SKM-1 treated with dmso at 0.1 percent for 144 hours (cell line): Measurements from ENCODE around the gene CIDEA.
"Not testable (repeated sequence)": the region's sequence is repeated elsewhere in the genome, so short reads cannot be mapped to it uniquely, and the experiment has no call there.

Source experiments
- DNase-seq: peaks from one replicate; lab custom pipeline; 2025; ENCODE audit not compliant: unreplicated experiment; lab: John Stamatoyannopoulos, UW

Gene CIDEA, protein sequence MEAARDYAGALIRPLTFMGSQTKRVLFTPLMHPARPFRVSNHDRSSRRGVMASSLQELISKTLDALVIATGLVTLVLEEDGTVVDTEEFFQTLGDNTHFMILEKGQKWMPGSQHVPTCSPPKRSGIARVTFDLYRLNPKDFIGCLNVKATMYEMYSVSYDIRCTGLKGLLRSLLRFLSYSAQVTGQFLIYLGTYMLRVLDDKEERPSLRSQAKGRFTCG

DNA sequence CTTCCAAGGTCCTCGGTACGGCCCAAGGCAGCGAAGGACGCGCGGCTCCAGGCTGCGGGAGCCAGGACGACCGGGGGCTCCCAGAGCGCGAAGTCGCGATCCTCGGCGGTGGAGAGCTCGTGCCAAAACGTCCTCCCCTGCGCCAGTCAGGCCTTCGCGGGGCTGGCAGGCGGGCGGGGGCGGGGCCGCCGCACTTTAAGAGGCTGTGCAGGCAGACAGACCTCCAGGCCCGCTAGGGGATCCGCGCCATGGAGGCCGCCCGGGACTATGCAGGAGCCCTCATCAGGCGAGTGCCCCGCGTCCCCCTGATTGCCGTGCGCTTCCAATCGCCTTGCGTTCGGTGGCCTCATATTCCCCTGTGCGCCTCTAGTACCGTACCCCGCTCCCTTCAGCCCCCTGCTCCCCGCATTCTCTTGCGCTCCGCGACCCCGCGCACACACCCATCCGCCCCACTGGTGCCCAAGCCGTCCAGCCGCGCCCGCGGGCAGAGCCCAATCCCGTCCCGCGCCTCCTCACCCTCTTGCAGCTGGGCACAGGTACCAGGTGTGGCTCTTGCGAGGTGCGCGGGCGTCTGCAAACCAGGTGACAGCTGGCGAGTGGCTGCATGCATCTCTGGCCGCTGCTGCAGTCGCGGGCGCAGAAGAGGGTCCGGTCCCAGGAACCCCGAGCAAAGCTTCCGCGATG is at the start of gene CIDEA:
Gene CIDEA, plus strand, starts transcription at position 226 of the 684 bp plus-strand sequence. Its CDS starts 23 bp downstream, at position 249.
- DNase-seq: no peak

DNA sequence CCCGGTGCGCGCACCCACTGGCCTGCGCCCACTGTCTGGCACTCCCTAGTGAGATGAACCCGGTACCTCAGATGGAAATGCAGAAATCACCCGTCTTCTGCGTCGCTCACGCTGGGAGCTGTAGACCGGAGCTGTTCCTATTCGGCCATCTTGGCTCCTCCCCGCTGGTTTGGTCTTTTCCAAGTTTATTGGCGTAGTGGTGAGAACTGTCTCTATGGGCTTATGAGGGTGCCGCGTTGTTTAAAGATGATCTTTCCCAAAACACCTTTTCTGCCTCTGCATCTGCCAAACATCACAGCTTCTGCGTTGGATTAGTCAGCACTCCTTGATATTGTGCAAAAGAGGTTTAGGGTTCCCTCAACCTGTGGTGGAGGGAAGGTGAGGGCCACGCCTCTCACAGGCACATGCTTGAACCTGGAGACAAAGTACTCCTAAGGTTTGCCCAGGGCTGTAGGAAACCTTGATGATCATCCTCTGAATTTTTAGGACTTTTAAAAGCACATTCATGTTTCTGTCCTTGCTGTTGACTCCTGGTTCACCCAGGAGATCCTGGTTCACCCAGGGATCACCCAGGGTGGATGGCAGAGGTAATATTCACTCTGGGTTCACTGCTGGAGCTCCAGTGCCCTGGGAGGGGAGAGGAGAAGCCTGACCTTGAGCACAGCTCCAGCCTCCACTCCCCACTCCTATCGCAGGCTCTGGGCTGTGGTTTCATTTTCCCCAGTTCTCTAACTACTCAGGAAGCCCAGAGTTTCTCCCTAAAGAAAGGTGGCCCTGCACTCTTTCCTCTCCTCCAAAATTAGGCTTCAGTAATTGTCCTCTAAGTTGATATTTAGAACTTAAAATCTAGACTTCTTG is 45.6 kb upstream of the CIDEA start:
- DNase-seq: not testable (repeated sequence)

DNA sequence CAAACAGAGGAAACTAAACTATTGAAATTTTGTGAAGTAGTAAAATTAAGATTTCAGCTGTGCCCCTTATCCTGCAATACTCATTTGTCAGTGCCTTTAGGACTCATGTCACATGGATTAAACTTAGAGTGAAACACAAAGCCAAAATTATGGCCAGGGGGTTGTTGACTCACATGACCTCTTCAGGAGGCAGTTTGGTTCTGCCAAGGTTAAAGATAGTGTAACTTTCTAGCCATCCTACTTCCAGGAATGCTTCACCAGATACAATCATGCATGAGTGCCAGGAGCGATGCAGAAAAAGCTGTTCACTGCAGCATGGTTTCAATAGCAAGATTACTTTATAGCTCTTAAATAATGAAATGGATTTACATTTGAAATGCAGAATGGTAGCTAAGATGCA is 41.9 kb upstream of the CIDEA start:
- not testable (repeated sequence) for DNase-seq

DNA sequence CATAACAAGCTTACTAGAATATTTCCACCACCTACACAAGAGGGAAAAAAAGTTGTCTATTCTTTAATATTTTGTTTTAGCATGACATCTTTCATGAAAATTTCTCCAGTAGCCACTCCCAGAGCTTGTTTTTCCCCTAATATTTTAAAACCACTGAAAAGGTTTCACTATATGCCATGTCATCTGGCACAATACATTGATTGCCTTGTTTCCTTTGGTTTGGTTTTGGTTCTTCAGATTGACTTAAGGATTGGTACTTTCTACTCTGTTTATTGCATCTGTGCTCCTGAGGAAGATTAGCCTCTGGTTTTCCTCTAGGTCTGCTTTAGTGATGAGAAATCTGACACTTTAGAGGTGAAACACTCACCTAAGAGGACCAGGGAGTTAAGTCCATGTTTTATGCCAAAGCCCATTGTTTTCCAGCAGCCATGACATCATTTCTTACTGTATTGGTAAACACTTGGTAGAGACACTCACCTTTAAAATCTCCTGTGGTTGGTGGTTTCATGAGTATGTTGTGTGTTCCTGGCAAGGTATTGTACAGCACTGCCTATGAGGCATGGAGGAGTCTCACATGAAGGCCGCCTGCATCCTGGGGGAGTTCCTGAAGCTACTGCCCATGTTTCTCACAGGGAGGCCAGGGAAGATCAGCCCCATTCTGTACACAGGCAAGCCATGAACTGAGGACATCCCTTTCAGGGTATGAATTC is 39.7 kb upstream of the CIDEA start:
- not testable (repeated sequence) for DNase-seq

DNA sequence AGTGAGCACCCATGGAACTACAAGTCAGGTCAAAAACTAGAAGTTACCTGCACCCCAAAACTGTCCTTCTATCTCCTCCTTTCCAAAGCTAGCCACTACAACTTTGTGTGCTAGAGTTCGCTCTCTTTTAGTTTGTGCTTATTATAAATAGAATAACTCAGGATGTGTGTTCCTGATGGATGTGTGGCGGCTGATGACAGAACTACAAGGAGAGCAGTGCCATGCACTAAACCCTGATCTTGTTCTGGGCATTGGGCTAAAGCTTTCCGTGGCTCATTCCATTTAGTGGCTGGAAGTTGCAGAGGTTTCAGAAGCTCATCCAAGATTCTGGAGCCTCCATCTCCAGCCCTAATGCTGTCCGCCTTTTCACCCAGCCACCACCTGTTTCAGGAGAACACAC is 37.7 kb upstream of the CIDEA start:
- not testable (repeated sequence) for DNase-seq

DNA sequence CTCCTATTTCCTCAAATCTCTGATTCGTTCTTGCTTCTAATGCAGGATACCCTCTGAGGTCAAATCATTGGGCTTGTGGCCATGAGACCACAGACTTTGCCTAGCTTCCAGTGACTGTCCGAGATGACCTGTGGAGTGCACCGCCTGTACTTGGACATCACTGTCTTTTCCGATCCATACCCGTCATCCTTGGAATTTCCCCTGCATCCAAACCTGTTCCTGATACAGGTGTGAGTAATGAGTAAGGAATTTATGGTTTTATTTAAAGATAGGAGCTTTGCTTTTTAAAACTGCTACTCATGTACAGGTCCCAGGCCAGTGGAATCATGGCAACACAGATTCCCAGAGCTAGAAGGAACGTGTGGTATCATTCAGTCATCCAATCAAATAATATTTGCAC is 35.6 kb upstream of the CIDEA start:
- not testable (repeated sequence) for DNase-seq

DNA sequence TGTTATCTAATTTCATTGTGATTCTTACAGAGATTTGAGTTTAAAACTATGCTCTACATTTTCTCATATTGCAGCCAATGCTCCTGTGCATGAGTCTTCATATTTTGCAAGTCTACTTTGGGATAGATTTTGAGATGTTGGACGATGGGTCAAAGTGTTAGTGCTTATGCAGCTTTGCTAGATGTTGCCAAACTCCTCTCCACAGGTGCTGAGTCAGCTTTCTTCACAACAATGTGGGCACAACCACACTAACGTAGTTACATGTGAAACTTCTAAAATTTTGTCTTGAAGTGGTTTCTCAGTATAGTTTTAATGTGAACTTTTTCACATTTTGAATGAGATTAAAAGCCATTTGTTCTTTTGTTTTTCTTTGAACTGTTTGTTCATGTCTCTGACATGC is 32.1 kb upstream of the CIDEA start:
- not testable (repeated sequence) for DNase-seq

DNA sequence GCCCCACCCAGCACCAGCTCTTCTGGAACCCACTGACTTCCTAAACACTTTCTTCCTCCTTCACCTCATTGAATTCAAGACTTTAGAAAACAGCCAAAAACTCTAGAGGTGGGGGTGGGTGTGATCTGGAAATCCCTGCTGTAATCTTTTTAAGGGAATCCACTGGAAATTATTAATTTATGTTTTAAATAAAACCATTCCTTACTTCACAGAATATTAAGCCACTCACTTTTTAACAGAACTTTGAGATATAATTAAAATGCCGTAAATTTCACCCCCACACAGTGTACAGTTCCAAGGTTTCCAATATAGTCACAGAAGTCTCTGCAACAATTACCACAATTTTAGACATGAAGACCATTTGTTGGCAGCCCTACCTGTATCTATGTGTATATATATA is 30.8 kb upstream of the CIDEA start:
- not testable (repeated sequence) for DNase-seq

DNA sequence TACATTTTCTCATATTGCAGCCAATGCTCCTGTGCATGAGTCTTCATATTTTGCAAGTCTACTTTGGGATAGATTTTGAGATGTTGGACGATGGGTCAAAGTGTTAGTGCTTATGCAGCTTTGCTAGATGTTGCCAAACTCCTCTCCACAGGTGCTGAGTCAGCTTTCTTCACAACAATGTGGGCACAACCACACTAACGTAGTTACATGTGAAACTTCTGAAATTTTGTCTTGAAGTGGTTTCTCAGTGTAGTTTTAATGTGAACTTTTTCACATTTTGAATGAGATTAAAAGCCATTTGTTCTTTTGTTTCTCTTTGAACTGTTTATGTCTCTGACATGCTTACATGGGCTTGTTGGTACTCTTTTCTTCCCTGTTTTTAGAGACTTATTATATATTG is 27.4 kb upstream of the CIDEA start:
- DNase-seq: not testable (repeated sequence)

DNA sequence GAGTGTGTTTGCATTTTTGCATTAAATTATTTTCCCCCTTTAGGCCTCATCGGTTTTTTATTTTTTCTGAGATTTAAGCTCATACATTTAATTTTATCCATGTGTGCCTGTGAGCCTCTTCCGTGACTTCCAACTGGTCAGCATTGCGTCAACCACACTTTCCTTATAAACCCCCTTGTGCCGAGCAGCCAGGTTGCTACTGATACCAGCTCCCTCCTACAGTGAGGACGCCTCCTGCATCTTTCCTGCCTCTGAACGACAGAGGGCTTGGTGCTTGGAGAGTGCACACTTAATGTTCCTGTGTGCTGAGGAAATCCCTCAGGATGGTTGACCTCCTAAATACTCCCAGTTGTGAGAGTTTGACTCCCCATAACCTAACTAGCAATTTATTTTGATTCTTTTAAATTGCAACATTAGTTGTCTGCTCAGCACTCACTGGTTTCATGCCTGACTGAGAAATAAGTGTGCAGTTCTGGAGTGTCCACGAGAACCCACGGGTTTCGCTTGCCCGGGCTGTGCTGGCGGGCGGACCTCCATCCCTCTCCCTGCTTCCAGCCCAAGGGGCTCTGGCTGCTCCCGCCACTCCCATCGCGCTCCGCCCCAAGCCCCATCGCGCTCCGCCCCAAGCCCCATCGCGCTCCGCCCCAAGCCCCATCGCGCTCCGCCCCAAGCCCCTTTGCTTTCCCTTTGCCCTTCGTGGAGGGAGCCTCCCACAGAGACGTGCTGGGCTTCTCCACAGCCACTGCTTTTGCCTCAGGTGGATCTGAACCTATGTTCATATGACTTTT is 26.6 kb upstream of the CIDEA start:
- not testable (repeated sequence) for DNase-seq

DNA sequence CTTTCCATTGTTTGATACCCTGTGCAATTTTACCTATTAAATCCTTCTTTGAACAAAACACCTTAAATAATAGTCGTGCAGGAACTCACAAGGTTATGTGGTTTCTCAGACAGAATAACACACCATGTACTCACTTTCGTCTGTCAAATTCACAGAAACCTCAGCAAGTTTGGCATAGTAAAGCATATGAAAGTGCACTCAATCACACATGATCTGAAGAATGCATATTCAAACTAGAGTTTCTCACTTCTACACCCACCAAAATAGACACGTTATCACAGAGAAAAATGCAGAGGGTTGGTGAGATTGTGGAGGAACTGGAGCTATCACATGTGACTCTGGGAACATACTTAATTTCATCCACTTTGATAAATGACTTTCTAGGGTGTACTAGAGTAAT is 25.9 kb upstream of the CIDEA start:
- not testable (repeated sequence) for DNase-seq

DNA sequence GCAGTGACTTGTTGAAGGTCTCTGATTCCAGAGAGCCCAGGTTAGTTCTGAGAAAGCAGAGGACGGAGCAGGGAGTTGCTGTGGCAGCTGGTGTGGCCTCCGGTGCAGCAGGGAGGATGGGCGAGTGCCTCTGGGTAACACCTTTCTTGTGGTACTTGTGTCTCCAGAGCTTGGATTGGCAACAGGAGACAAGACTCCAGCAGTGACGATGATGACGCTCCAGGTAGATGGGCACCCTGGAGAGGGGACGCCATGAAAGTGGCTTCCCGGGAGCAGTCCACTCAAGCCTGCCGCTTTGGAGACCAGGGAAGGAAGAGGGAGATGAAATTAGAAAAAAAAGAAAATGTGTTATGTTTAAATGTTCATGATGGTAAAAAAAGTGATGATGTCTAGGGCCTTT is 23.6 kb upstream of the CIDEA start:
- DNase-seq: not testable (repeated sequence)

DNA sequence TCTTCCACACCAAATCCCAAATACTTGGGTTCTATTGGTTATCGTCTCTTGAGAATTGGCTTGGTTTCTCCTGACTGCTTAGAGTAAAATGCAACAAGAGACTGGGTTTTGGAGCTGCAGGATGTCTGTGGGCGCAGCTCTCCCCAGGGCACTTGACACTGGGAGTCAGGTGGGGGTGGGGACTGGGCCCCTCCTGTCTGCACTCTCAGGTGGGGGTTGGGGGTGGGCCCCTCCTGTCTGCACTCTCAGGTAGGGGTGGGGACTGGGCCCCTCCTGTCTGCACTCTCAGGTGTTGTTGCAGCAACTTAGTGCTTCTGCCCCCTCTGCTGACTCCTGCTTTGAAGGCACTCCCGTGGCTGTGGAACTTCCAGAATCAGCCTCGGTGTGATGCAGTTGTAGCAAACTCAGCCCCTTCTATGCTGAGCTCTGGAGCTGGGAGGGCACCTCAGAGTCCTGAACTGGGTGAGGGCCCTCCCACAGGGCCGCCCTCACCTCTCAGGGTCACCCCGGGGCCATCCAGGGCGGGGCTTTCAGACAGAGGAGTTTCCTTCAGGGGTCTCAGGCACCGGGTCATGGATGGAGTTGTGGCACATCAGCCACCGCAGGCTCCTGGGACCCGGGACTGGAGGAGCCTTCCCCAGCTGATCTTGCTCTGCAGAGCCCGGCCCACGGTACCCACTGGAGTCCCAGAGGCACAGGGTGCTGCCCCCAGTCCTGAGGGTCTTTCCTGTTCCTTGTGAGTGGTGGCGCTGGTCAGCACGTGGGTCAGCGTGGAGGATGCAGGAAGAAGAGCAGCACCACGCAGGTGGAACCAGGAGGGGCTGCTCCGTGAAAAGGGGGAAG is 22.9 kb upstream of the CIDEA start:
- no peak for DNase-seq

DNA sequence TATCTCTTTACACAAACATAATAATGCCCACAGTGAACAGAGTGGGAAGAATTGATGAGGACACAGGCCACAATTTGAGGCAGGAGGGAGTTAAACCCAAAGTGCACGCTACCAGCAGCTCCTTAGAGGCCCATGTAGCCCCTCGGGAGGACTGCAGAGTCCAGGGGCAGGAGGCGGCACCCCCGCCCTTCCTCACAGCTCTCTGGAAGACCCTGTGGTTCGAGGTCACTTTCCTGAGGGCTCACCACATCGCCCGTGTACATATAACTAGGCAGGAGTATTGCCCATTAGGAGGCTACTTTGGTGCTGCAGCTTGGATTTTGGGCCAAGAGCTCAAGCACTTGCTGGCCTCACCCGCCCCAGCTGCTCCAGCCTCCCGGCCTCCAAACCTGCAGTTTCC is 22.2 kb upstream of the CIDEA start:
- DNase-seq: no peak

DNA sequence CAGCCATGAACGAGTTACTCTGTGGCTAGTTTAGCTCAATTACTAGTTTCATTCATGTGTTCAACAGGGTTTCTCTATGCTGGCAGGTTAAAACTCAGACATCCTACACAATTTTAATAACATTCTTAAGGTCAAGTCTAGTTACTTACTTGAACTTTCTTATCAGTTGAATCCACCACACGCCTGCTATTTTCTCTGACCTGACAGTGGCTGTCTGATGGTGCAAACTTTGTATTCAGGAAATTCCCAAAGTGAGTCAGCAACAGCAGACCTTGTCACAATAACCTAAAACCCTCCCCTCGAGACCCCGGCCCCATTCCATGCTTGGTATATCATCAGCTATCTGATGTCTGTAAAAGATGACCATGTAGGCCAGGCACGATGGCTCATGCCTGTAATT is 20.8 kb upstream of the CIDEA start:
- no peak for DNase-seq

DNA sequence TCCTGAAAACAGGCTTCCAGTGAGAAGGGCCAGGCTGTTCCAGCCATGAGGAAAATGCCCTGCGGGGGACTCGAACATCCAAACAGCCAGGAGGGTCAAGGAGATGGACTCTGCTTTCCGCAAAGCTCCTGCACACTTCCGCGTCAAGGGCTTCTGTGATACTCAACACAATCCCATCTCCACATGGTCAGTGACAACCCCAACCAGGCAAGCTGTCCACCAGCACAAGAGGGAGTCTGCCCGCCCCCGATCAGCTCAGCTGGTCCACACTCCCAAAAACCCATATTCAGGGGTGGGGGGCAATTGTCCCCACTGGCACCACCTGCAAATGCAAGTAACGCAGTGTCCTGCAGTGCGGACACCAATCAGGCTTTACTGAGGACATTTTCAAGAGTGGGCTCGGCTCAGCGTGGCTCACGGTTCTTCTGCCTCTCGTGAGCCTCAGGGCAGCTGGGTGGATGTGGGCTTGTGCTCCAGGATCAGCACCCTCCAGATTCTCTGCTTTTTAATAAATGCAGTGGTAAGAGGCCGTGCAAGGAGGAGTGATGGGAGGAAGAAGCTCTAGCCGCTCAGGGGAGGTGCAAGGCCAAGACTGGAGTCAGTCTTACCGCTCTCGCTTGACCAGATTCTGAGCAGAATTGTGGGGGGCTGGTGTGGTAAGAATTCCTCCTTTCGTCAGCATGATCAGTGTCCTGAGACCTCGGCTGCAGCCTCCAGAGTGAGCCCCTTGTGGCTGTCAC is 19.5 kb upstream of the CIDEA start:
- DNase-seq: no peak

DNA sequence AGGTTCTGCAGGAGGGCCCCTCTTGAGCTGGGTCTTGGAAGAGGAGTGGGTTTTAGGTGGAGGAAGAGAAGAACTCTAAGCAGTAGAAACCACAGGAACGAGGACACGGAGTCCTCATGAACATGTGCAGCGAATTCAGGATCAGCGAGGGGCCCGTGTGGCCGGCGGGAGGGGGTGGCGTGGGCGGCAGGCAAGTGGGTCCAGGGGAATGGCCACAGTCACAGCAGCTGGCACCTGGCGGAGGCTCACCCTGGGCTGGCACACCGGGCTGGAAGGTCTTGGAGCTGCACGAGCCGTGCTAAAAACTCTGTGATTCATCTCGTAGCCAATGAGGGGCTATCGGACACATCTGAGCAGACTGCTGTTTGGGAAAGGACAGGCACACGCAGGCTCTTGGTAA is 18.0 kb upstream of the CIDEA start:
- no peak for DNase-seq

DNA sequence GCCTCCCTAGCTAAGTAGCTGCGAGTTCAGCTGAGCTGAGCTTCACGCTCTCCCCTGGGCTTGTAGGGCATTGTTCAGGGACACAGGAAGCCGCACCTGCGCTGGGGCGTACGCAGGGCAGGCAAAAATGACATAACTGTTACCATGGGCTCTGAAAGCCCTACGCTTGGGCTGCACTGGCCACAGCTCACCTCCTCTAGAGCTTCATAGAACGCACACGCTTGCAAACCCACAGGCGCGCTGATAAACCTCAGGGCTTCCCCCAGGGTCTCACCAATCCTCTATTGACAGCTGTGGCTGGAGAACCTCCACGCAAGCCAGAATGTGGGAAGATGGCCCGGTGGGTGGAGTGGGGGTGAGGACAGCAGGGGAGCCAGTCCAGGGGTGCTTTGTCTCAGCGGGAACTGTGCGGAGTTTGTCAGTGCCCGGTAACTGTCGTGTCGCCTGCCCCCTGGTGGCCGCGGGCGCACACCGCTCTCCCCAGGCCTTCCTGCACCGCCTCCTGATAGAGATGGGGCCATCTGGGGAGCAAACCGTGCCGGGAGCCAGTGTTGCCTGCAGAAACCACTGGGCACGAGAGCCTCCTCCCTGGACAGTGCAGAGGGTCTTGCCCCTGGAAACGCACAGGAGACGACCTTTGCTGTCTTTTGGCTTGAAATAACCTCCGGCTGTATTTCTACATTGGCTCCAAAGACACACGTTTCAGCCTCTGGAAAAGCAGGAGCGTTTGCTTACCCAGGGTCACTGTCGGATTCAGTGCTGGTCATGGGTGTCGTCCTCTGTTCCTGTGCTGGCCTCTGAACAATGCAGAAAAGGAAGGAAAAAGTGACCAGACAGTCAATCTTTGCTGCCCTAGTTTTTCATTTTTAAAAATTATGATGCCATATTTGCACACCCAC is 17.0 kb upstream of the CIDEA start:
- DNase-seq: peak; percentile 59
